Cardiac muscle cell (in vitro differentiated cells and primary cell): ENCODE measurements around the gene KAZN. TPM values are rescaled to one million over a fixed set of nuclear protein-coding genes. Genes with fewer than 3 reads are reported as not detected.

Experiments
- DNase-seq, 2 donors: peaks; one replicate each; pipeline versions ENCODE4 v3.0.0 to v3.0.0-alpha.2; 2010 to 2017; ENCODE audit warnings: low read depth in 1 of 2, low spot score in 1 of 2
- H3K27ac ChIP-seq: fragments of 200-600 bp; sonication (generic); 2 replicates; pipeline ENCODE4 v1.5.1; 2016
- H3K27me3 ChIP-seq: fragments of 200-600 bp; sonication (generic); 2 replicates; pipeline ENCODE4 v1.6.0; 2016; ENCODE audit warnings: control low read depth
- H3K36me3 ChIP-seq: fragments of 200-600 bp; sonication (generic); 2 replicates; pipeline ENCODE4 v1.5.1; 2016; ENCODE audit warnings: control low read depth
- H3K4me1 ChIP-seq: fragments of 200-600 bp; sonication (generic); 2 replicates; pipeline ENCODE4 v1.8.1; 2017; ENCODE audit warnings: low read depth, mild to moderate bottlenecking, mixed run types
- H3K4me3 ChIP-seq: fragments of 200-600 bp; sonication (generic); 2 replicates; pipeline ENCODE4 v1.5.1; 2016; ENCODE audit warnings: mild to moderate bottlenecking
- H3K9me3 ChIP-seq: fragments of 200-600 bp; sonication (generic); 2 replicates; pipeline ENCODE4 v1.5.1; 2017; ENCODE audit warnings: low read depth, mild to moderate bottlenecking, control low read depth
- polyA plus RNA-seq: library from polyadenylated mRNA; unstranded; fragments of >200 nt; fragmentation: Nextera tagmentation; extraction: Ambion mirVana; gene quantifications from 2 replicates; pipeline ENCODE4 v1.2.1, GENCODE V29; 2016
- total RNA-seq: library from RNA; depleted of rRNA; stranded (reverse); fragments of >200 nt; gene quantifications from 2 replicates; pipeline ENCODE4 v1.2.3, GENCODE V29; 2016
- TF ChIP-seq, protein P1 (sequence below): IDR thresholded peaks from 2 replicates; pipeline ENCODE4 v1.5.1; 2012; ENCODE audit warnings: low read depth, mild to moderate bottlenecking, low read length

KAZN gene
- total and polyA plus RNA-seq, 2 experiments from 2014 or later, result 17.5 to 26.9 TPM

DNA sequence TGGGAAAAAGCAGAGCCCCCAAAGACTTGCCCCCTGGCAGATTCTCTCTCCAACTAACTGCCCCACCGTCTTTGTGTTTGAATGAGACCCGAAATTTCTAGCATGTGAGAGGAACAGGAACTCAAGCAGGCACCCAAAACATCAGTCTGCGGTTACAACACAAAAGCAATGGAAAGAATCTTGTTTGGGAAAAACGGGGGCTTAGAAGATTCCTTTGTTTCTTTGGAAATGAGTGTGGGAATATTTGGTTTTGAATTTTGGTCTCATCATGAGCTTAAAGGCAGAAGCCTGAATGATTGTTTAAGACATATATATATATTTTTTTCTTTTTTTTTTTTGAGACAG, 366.2 kb downstream of the KAZN start:
- Histone ChIP-seq H3K36me3 (no peaks in the 10 kb centered on the region), H3K27me3 (no peaks in the 10 kb centered on the region), H3K4me3 (no peak overlapping the region), H3K27ac (no peak overlapping the region), H3K4me1 (no peaks in the 10 kb centered on the region), H3K9me3 (no peaks in the 10 kb centered on the region)
- no peak for DNase-seq
- TF ChIP-seq, protein P1, sequence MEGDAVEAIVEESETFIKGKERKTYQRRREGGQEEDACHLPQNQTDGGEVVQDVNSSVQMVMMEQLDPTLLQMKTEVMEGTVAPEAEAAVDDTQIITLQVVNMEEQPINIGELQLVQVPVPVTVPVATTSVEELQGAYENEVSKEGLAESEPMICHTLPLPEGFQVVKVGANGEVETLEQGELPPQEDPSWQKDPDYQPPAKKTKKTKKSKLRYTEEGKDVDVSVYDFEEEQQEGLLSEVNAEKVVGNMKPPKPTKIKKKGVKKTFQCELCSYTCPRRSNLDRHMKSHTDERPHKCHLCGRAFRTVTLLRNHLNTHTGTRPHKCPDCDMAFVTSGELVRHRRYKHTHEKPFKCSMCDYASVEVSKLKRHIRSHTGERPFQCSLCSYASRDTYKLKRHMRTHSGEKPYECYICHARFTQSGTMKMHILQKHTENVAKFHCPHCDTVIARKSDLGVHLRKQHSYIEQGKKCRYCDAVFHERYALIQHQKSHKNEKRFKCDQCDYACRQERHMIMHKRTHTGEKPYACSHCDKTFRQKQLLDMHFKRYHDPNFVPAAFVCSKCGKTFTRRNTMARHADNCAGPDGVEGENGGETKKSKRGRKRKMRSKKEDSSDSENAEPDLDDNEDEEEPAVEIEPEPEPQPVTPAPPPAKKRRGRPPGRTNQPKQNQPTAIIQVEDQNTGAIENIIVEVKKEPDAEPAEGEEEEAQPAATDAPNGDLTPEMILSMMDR, result no peak

DNA sequence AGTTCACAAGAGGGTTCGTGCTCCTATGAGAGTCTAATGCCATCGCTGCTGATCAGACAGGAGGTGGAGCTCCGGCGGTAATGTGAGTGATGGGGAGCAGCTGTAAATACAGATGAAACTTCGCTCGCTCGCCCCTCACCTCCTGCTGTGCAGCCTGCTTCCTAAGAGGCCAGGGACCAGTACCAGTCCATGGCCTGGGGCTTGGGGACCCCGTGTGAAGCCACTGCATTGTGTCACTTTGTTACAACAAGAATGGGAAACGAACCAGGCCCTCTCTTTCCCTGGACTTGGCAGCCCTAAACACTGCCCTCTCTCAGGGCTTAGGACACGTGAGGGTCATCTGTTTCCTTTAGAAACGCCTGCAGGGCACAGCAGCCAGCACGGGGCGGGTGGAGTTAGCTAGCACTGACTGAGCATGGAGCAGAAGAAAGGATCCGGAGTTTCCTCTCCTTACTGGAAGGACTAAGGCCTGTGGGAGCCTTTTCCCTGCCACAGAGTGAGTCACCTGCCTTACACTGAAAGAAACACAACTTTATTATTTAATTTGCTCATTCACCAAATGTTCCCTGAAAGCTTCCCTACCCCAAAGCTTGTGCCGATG, 369.9 kb downstream of the KAZN start:
- H3K4me1 ChIP-seq, result no peaks in the 10 kb centered on the region
- H3K27me3 ChIP-seq, result no peaks in the 10 kb centered on the region
- H3K9me3 ChIP-seq, result no peaks in the 10 kb centered on the region
- no peak overlapping the region for H3K4me3 ChIP-seq
- H3K36me3 ChIP-seq, result no peaks in the 10 kb centered on the region
- H3K27ac ChIP-seq, result peak overlapping the region; percentile 56
- TF ChIP-seq, protein P1, result no peak
- DNase-seq, result peak in 1 of 2 donors; percentile 50

DNA sequence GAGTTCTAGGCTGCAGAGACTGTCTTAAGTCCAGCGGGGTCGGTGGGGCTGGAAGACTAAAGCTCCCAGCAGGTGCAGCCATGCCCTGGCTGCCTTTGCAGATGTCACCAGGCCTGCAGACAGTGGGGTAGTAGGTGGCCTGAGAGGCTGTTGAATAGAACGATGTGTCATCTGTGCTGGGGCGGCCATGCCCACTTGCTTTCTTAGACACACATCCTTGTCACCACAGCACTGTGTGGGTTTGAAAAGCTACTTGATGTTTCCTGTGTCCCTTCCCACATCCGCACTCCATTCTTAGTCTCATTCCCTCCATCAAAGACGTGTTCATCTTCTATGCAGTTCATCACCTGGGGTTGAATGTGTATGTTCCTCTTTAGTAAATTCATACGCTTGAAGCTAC, 370.5 kb downstream of the KAZN start:
- TF ChIP-seq, protein P1, result no peak
- no peak for DNase-seq
- Histone ChIP-seq H3K4me3 (no peak overlapping the region), H3K27ac (peak overlapping the region; percentile 56), H3K4me1 (no peaks in the 10 kb centered on the region), H3K36me3 (no peaks in the 10 kb centered on the region), H3K9me3 (no peaks in the 10 kb centered on the region), H3K27me3 (no peaks in the 10 kb centered on the region)

DNA sequence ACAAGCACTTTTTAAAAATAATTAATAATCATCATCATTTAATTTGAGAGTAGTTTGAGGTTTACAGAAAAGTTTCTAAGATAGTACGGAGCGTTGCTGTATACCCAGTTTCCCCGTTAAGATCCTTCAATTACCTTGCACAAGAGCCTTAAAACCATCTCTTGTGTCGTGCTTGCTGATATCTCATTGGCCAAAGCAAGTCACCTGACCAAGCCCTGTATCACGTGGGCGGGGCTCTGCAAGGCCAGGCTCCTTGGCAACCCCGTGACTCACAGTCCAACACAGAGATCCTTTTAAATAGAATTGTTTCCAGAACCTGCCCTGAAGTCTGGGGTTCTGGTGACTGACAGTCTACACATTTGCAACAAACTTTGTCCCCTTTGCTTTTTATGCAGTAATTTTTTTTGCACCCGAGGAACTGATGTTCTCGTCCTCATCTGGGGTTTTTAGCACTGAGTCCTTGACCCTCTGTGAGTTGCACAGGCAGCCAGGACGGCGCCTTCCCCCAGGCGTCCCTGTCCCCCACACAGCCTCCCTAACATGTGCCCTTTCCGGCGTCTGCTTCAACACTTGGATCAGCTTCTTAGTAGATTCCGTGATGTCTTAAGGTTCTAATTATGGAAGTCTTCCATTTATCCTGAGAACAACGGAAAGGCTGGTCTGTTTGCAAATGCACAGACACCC, 371.8 kb downstream of the KAZN start:
- Histone ChIP-seq H3K4me1 (no peaks in the 10 kb centered on the region), H3K4me3 (no peak overlapping the region), H3K27ac (no peak overlapping the region), H3K27me3 (no peaks in the 10 kb centered on the region), H3K9me3 (no peaks in the 10 kb centered on the region), H3K36me3 (no peaks in the 10 kb centered on the region)
- DNase-seq, result peak in 1 of 2 donors; percentile 81
- TF ChIP-seq, protein P1, result no peak

DNA sequence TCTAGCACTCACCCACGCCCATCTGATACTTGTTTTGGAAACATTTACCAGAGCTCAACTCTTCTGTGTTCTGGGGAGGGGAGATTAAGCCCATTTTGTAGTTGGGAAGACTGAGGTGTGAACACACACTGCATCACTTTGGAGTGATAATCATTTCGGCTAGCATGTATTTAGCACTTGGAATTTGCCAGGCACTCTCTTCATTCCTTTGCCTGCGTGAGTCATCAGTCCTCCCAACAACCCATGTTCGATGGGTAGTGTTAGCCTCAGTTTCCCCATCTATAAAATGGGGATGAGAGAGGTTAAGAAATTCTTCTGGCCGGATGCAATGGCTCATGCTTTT, 372.3 kb downstream of the KAZN start:
- Histone ChIP-seq H3K36me3 (no peaks in the 10 kb centered on the region), H3K4me3 (no peak overlapping the region), H3K27me3 (no peaks in the 10 kb centered on the region), H3K9me3 (no peaks in the 10 kb centered on the region), H3K4me1 (no peaks in the 10 kb centered on the region), H3K27ac (no peak overlapping the region)
- DNase-seq, result no peak
- TF ChIP-seq, protein P1, result no peak
